C4-2B (cell line): ENCODE data around the gene ZNF18.

Experiments used
- H3K27ac ChIP-seq: fragments of 450-650 bp; 2 replicates; pipeline ENCODE4 v1.5.1; 2017
- CTCF ChIP-seq: fragments of 450-650 bp; conservative IDR thresholded peaks from 2 replicates; pipeline ENCODE4 v1.5.1; 2017; ENCODE audit warnings: mild to moderate bottlenecking
- ZFX ChIP-seq: fragments of 450-650 bp; IDR thresholded peaks from 2 replicates; pipeline ENCODE4 v1.6.1; 2017

ZNF18 gene

GRCh38 chr17:11935734-11936406 is 61.4 kb downstream of the ZNF18 start:
- H3K27ac ChIP-seq, result no peak overlapping the region

GRCh38 chr17:11932337-11932898 is 64.9 kb downstream of the ZNF18 start:
- no peak overlapping the region for H3K27ac ChIP-seq
- TF ChIP-seq CTCF, result no peak

More at GRCh38 chr17:11935734-11936406, 61.4 kb downstream of the ZNF18 start:
- TF ChIP-seq CTCF (peak; percentile 100), ZFX (no peak)

- H3K27ac ChIP-seq, result no peak overlapping the region
- TF ChIP-seq CTCF (no peak), ZFX (no peak)
Measured at GRCh38 chr17:11928436-11928835, 68.8 kb downstream of the ZNF18 start.
